VCaP (cell line): ENCODE measurements around the gene TLR10.
A peak's percentile ranks its signal among the peaks of the same experiment; 100 is the strongest.

ENCODE experiments used
- H3K27ac ChIP-seq: fragments of 450-650 bp; 2 replicates; pipeline ENCODE4 v1.5.1; 2017
- CTCF ChIP-seq: fragments of 450-650 bp; conservative IDR thresholded peaks from 2 replicates; pipeline ENCODE4 v1.5.1; 2017; ENCODE audit warnings: mild to moderate bottlenecking, moderate library complexity

Gene TLR10

GRCh38 chr4:38723114-38723513 lies 59.7 kb downstream of the TLR10 start:
- no peak for TF ChIP-seq CTCF
- H3K27ac ChIP-seq: peak overlapping the region; percentile 5; the same call in 1 of the 2 replicates
